ENCODE data around the gene AIM2. TPM values are rescaled to one million over a fixed set of nuclear protein-coding genes. Genes with fewer than 3 reads are reported as not detected.

The AIM2 gene
- total and polyA plus RNA-seq, 2 donors from 2014 or later = 4.6 TPM; not detected in 1

DNA sequence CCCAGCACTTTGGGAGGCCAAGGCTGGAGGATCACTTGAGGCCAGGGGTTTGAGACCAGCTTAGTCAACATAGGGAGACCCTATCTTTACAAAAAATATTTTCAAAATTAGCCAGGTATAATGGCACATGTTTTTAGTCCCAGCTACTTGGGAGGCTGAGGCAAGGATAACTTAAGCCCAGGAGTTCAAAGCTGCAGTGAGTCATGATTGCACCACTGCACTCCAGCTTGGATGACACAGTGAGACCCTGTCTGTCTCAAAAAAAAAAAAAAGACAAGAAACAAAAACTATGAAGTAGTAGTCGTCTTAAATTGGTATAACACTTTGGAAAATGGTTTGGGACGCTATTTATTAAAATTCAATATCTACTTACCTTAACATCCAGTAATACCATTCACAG lies 7.7 kb downstream of the AIM2 start:
- no peaks in the 10 kb centered on the region for H3K4me1 ChIP-seq (ENCODE audit: control insufficient read depth in 2 of 3, insufficient read depth in 2 of 3, low read depth in 1 of 3, low read length in 3 of 3)
- DNase-seq = no peak
- no peaks in the 10 kb centered on the region for H3K36me3 ChIP-seq (ENCODE audit: control insufficient read depth in 2 of 3, insufficient read depth in 3 of 3, low read length in 3 of 3)
- H3K27me3 ChIP-seq (ENCODE audit: control insufficient read depth, insufficient read depth, low read length) = no peaks in the 10 kb centered on the region
- no peak overlapping the region for H3K27ac ChIP-seq (ENCODE audit: low read depth in 2 of 2, low read length in 2 of 2)
- H3K9me3 ChIP-seq (ENCODE audit: control insufficient read depth in 2 of 3, insufficient read depth in 1 of 3, low read length in 3 of 3) = no peaks in the 10 kb centered on the region
- no peak overlapping the region for H3K9ac ChIP-seq (ENCODE audit: low read length in 3 of 3)
- intact Hi-C loops (cut with DNase I) = no loop called here
- TF ChIP-seq, protein P1, sequence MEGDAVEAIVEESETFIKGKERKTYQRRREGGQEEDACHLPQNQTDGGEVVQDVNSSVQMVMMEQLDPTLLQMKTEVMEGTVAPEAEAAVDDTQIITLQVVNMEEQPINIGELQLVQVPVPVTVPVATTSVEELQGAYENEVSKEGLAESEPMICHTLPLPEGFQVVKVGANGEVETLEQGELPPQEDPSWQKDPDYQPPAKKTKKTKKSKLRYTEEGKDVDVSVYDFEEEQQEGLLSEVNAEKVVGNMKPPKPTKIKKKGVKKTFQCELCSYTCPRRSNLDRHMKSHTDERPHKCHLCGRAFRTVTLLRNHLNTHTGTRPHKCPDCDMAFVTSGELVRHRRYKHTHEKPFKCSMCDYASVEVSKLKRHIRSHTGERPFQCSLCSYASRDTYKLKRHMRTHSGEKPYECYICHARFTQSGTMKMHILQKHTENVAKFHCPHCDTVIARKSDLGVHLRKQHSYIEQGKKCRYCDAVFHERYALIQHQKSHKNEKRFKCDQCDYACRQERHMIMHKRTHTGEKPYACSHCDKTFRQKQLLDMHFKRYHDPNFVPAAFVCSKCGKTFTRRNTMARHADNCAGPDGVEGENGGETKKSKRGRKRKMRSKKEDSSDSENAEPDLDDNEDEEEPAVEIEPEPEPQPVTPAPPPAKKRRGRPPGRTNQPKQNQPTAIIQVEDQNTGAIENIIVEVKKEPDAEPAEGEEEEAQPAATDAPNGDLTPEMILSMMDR (IDR thresholded peaks at IDR 0.05; ENCODE audit: borderline replicate concordance, extremely low read depth, insufficient read depth) = no peak
- H3K4me3 ChIP-seq (ENCODE audit: low read length in 3 of 3) = no peak overlapping the region
- no peak for FAIRE-seq

DNA sequence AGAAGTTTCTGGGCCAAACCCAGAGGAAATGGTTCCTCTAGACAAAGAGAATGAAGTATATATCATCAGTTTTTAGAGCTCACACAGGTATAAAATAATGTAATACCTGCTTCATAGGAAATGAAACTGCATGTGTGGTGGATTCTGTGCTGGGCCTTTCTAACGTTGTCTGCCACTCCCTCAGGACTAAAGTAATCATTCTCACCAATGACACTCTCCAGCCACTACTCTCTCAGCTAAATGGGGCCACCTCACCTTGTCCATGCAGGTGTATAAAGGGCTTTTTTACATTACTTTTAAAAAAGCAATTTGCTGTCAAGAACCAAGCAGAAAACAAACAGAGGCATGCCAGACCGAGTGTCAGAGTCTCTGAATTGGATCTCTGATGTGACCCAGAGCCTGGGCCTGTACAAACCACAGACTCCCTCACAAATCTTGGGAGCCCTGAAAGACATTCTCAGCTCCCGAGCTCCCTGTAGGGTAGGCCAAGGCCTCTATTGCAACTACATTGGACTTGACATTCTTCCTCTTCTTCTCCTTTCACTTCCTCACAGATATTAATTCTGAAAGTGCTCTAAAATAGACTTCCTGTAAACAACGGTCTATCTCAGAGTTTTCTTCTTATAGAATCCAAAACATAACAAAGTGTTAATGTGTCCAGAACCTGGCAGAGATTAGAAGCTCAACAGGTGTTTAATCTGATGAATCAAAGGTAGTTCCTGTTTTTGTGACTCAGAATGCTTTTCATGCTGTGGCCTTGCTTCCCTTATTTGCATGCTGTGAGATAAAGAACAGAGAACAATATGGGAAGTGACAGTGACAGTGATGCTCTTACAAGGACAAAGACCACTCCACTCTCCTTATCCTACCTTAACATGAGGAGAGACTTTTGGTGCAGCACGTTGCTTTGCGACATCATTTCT lies 8.6 kb downstream of the AIM2 start:
- no peaks in the 10 kb centered on the region for H3K4me1 ChIP-seq (ENCODE audit: control insufficient read depth in 2 of 3, insufficient read depth in 2 of 3, low read depth in 1 of 3, low read length in 3 of 3)
- DNase-seq = no peak
- H3K36me3 ChIP-seq (ENCODE audit: control insufficient read depth in 2 of 3, insufficient read depth in 3 of 3, low read length in 3 of 3) = no peaks in the 10 kb centered on the region
- H3K27me3 ChIP-seq (ENCODE audit: control insufficient read depth, insufficient read depth, low read length) = no peaks in the 10 kb centered on the region
- no peak overlapping the region for H3K4me3 ChIP-seq (ENCODE audit: low read length in 3 of 3)
- TF ChIP-seq, protein P1 (IDR thresholded peaks at IDR 0.05; ENCODE audit: borderline replicate concordance, extremely low read depth, insufficient read depth) = no peak
- no peak overlapping the region for H3K27ac ChIP-seq (ENCODE audit: low read depth in 2 of 2, low read length in 2 of 2)
- no peak for FAIRE-seq
- H3K9me3 ChIP-seq (ENCODE audit: control insufficient read depth in 2 of 3, insufficient read depth in 1 of 3, low read length in 3 of 3) = no peaks in the 10 kb centered on the region
- intact Hi-C loops (cut with DNase I) = no loop called here
- H3K9ac ChIP-seq (ENCODE audit: low read length in 3 of 3) = no peak overlapping the region

DNA sequence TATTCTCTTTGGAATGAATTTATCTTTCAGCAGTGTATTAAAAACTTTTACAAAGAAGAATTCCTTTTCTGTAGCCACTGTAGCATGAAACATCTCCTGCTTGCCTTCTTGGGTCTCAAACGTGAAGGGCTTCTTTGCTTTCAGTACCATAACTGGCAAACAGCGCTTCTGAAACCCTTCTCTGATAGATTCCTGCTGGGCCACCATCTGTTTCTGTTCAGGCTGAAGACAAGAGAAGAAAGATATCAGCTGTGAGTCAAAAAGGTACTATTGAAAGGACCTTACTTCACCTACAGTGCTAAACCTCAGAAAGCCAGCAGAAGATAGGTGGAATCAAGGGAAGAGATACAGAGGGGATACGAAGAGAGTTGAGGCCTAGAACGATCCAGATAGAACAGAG lies 10.5 kb downstream of the AIM2 start:
- H3K9ac ChIP-seq (ENCODE audit: low read length in 3 of 3) = no peak overlapping the region
- FAIRE-seq = no peak
- intact Hi-C loops (cut with DNase I) = no loop called here

More for the DNA sequence above, 10.5 kb downstream of the AIM2 start:
- DNase-seq = no peak
- no peaks in the 10 kb centered on the region for H3K4me1 ChIP-seq (ENCODE audit: control insufficient read depth in 2 of 3, insufficient read depth in 2 of 3, low read depth in 1 of 3, low read length in 3 of 3)
- no peak overlapping the region for H3K27ac ChIP-seq (ENCODE audit: low read depth in 2 of 2, low read length in 2 of 2)
- no peaks in the 10 kb centered on the region for H3K36me3 ChIP-seq (ENCODE audit: control insufficient read depth in 2 of 3, insufficient read depth in 3 of 3, low read length in 3 of 3)
- no peaks in the 10 kb centered on the region for H3K9me3 ChIP-seq (ENCODE audit: control insufficient read depth in 2 of 3, insufficient read depth in 1 of 3, low read length in 3 of 3)
- no peak overlapping the region for H3K4me3 ChIP-seq (ENCODE audit: low read length in 3 of 3)
- H3K27me3 ChIP-seq (ENCODE audit: control insufficient read depth, insufficient read depth, low read length) = no peaks in the 10 kb centered on the region
- TF ChIP-seq, protein P1 (IDR thresholded peaks at IDR 0.05; ENCODE audit: borderline replicate concordance, extremely low read depth, insufficient read depth) = no peak

Measured in kidney (tissue), 14 donors.